ENCODE results near the gene ZFP91.
"Not testable (repeated sequence)": the region's sequence is repeated elsewhere in the genome, so short reads cannot be mapped to it uniquely, and the experiment has no call there.

Gene ZFP91, protein sequence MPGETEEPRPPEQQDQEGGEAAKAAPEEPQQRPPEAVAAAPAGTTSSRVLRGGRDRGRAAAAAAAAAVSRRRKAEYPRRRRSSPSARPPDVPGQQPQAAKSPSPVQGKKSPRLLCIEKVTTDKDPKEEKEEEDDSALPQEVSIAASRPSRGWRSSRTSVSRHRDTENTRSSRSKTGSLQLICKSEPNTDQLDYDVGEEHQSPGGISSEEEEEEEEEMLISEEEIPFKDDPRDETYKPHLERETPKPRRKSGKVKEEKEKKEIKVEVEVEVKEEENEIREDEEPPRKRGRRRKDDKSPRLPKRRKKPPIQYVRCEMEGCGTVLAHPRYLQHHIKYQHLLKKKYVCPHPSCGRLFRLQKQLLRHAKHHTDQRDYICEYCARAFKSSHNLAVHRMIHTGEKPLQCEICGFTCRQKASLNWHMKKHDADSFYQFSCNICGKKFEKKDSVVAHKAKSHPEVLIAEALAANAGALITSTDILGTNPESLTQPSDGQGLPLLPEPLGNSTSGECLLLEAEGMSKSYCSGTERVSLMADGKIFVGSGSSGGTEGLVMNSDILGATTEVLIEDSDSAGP

DNA sequence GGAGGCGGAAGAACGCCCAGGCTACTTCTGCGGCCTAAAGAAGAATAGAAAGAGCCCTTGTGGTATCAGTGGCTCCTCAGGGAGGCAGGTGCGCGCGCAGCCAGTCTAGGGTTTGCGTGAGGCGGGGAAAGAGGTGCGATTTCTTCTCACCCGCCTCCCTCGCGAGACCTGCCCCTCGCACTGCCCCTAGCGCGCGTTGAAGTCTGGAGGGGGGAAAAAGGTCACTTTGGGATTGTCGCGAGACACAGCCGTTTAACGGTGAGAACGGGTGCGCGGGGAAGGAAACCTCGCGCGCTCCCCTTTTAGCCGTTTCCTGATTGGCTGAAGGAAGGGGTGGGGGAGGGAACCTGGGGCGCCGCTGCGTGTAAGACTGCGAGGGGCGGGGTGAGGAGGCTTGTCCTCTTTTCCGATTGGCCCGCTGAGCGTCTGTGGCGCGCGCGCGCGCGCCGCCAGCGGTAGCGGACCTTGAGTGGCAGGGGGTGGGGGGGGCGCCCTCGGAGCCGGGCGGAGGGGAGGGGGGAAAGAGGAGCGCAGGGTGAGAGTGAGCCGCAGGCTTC lies at the start of gene ZFP91:
TSS of gene ZFP91 (plus strand) at position 429 of the 557 bp plus-strand sequence. CDS start 219 bp downstream, outside the sequence.
- DNase-seq (ENCODE audit: low read depth in 2 of 2) = peak; percentile 92 to 94

DNA sequence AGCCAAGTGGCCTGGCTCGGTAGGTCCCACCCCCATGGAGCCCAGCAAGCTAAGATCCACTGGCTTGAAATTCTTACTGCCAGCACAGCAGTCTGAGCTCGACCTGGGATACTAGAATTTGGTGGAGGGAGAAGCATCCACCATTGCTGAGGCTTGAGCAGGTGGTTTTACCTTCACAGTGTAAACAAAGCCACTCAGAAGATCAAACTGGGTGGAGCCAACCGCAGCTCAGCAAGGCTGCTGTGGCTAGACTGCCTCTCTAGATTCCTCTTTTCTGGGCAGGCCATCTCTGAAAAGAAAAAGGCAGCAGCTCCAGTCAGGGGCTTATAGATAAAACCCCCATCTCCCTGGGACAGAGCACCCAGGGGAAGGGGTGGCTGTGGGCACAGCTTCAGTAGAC lies 48.6 kb upstream of the ZFP91 start:
- no peak for DNase-seq (ENCODE audit: low read depth in 2 of 2)

DNA sequence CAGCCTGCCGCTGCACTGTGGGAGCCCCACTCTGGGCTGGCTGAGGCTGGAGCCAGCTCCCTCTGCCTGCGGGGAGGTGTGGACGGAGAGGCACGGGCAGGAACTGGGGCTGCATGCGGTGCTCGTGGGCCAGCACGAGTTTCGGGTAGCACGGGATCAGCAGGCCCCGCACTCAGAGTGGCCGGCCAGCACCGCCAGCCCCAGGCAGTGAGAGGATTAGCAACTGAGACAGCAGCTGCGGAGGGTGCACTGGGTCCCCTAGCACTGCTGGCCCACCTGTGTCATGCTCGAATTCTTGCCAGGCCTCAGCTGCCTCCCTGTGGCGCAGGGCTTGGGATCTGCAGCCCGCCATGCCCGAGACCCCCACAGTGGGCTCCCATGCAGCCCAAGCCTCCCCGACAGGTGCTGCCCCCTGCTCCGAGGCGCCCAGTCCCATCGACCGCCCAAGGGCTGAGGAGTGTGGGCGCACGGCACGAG lies 47.0 kb upstream of the ZFP91 start:
- DNase-seq (ENCODE audit: low read depth in 2 of 2) = no peak

DNA sequence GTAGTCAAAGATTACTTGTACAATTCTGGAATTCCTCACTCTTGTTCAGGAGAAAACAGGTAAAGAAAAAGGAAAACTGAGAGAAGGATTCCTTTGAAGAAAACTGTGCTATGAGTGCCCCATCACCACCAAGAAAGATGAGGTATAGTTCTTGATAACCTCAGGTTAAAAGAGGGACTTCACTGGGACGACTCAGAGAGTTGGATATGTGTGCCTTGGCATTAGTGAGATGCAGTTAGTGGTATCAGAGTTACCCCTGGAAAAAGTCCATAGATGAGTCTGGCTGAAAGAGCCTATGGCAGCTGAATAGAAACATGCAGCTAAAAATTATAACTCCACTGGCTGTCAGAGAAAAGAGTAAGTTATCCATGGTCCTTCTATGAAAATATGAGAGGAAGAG lies 32.0 kb upstream of the ZFP91 start:
- DNase-seq (ENCODE audit: low read depth in 2 of 2) = no peak

DNA sequence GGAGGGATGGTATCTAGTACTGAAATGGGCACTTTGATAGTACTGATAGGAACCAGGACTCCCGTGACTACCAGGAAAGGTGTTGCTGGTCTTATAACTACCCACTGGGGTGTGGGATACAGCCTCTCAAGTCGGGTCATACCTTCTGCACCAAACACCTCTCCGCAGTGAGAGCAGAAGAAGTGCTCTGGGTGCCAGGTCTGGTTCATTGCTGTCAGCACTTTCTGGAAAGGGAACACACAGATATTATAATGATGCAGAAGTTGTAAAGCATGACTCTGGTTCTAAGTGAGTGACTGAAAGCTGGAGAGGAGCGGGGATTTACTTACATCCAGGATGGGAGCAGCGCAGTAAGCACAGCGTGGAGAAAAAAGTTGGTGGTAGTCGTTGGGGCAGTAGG lies 29.2 kb upstream of the ZFP91 start:
- no peak for DNase-seq (ENCODE audit: low read depth in 2 of 2)

DNA sequence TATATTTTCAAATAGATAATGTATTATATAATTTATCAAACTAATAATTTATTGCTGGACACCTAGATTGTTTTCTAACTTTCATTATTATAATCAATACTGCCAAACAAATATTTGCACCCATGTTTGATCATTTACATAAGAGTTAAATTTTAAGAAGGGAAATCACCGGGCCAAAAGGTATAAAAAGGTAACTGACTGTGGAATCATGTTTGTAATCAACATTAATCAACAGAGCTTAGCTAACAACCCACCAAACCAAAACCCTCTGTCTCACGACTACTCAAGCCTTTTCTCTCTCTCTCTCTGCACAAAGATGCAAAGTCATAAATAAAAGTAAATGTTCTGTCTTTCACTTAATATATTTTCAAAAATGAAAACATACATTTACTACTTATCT lies 18.0 kb upstream of the ZFP91 start:
- DNase-seq (ENCODE audit: low read depth in 2 of 2) = no peak

DNA sequence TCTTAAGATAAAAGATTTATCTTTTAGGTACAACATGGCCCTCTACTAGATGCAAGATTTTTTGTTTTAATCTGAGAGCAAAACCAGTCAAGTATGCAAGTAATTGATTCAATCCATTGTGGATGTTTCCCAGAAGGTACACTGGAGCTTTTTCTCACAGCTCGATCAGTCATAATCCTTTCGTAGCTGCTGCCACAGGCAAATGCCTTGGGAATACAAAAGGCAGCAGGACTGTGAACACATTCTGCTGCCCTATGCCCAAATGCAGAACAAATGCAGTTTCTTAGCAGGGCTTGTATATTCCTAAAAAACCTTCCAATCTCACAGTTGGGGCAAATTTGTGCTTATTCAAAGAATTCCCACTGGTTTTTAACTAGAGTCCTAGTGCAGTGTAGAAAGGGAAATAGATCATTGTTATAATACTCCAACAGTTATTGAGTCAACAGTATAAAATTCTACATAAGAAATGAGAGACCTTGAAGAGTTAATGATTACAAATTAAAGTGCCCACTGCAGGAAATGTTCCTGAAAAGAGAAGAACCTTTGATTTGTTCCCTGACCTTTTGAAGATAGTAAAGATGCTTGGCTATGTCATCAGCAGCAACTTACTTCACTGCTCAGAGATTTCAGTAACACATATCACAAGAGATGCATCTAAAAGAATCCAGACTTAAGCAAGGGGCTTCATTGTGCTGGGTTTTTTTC lies 17.3 kb upstream of the ZFP91 start:
- no peak for DNase-seq (ENCODE audit: low read depth in 2 of 2)

DNA sequence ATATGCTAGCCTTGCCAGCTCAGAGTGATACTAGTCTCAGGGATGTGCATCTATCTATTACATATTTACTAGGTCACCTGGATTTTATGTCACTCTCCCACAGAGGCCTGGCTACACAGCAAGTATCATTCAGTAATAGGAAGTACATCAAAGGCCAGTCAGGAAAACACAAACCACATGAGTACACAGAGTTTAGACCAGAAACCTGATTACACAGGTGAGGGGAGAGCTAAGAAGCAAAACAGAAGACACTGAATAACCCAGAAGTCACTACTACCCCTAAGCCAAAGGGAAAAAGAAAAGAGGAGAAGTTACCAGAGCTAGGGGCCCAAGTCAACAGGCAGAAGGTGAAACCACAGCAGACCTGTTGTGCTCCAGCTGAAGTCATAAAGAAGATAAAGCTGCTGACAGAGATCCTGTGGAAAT lies 16.5 kb upstream of the ZFP91 start:
- DNase-seq (ENCODE audit: low read depth in 2 of 2) = no peak

DNA sequence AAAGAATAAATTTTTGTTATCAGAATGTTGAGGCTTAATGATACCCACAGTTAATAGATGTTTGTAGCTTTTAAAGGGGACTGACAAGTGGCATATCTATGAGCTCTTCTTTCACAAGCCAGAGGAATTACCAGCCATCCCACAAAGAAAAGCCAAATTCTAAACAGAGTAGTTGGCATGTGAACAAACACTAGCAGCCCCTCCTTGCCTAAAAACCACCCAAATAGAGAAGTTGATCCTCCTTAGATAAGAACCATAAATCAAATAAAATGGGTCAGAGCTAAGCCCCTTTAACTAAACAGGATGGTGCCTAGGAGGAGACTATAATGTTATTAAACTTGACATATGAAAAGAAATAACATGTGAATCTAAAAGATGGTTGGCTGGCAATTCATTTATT lies 14.6 kb upstream of the ZFP91 start:
- no peak for DNase-seq (ENCODE audit: low read depth in 2 of 2)

DNA sequence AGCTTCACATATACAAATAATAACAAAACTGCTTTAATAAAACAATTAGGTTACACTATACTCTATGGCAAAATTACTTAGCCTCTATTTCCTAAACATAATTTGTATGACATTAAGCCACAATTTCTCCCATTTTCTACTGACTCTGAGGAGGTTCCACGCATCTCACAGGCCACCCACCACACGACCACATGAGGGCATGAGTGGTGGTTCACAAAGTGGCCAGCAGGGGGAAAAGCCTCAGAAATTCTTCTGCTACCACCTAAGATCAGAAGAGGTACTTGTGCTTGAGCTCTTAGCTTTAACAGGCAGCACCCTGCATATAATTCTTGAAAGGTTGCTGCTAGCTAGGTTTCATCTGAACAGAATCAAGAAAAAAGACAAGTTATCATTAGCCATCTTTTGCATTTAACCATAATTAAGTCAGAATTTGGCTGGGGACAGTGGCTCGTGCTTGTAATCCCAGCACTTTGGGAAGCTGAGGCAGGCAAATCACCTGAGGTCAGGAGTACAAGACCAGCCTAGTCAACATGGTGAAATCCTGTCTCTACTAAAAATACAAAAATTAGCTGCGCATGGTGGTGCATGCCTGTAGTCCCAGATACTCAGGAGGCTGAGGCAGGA lies 10.9 kb upstream of the ZFP91 start:
- DNase-seq (ENCODE audit: low read depth in 2 of 2) = peak; percentile 53 to 62

DNA sequence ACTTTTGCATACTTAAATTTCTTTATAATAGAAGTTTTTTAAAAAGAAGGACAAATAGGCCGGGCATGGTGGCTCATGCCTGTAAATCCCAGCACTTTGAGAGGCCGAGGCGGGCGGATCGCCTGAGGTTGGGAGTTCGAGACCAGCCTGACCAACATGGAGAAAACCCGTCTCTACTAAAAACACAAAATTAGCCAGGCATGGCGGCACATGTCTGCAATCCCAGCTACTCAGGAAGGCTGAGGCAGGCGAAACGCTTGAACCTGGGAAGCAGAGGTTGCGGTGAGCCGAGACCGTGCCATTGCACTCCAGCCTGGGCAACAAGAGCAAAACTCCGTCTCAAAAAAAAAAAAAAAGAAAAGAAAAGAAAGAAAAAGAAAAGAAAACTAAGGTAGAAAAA lies 6.0 kb upstream of the ZFP91 start:
- not testable (repeated sequence) for DNase-seq (ENCODE audit: low read depth in 2 of 2)

DNA sequence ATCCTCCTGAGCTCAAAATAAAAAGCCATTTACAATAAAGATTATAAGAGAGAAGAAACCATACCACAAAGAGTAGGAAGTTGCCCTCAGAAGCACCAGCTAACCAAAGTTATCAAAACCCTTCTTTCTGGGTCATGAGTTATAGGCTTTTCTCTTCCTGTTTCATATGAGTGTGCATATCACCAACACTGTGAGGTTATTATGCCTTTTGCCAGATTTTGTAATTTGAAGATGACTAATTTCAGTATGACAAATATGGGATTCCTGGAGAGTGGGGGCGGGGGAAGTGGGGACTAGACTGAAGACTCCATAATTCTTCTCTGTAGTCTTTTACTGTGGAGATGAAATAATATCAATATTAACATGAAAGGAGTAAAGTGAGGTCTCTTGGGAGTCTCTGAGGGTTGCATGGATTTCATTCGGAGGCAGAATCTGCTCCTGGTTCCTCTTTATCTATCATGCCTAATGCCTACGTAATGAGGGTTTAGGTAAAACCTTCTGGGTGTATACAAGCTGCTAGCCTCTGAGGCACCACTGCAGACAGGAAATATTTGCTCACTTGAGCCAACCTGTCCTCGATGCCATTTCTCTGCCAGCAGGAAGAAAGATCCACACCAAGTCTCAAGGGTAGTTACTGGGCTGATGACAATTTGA lies 5.3 kb upstream of the ZFP91 start:
- DNase-seq (ENCODE audit: low read depth in 2 of 2) = peak; percentile 50 to 56

DNA sequence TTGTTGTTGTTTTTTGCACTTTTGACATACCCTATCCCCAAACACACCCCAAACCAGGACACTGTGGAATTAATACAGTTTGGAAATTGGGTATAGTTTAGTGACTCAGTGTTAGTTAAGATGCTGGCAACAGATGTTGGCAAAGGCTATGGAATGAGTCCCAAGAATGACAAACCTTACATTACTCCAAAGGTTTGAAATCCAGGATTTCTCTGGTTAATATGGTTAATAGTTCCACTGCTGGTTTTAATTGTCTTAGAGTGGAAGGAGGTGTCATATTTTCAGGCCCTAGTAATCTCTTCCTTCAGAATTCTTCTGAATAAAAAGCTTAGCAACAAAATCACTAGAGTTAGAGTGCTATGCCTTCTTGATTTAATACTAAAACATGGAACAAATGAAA lies 4.0 kb upstream of the ZFP91 start:
- DNase-seq (ENCODE audit: low read depth in 2 of 2) = no peak

DNA sequence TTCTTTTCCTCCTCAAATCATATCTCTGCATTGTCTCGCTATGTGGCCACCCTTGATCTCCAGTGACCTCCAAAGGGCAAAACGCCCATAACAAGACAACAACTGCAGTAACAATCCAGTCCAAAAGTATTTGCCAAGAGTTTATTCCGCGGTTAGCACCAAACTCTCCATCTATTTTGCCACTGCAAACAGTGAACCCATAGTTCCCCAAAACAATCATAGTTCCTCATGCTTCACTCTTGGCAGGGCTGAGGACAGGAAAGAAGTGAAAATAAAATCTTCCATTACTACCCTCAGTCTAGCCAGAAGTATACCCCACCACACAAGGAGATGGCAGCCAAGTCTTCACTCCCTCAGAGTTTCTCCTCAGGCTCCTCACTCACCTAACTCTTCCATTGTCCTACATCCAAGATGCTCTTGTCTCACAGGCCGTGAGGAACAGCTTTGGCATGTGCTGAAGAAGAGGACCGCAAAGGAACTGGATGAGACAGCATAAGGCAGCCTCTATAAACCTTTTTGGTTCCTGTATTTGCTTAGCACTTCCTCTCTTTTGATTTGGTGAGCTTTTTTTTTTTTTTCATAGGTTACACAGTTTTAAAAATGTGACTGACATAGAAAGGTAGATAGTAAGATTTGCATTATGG lies 3.4 kb upstream of the ZFP91 start, which contains the start of gene LPXN:
TSS of gene LPXN (minus strand) at position 480 of the 644 bp plus-strand sequence. CDS start at position 396, 84 bp downstream.
- DNase-seq (ENCODE audit: low read depth in 2 of 2) = no peak

DNA sequence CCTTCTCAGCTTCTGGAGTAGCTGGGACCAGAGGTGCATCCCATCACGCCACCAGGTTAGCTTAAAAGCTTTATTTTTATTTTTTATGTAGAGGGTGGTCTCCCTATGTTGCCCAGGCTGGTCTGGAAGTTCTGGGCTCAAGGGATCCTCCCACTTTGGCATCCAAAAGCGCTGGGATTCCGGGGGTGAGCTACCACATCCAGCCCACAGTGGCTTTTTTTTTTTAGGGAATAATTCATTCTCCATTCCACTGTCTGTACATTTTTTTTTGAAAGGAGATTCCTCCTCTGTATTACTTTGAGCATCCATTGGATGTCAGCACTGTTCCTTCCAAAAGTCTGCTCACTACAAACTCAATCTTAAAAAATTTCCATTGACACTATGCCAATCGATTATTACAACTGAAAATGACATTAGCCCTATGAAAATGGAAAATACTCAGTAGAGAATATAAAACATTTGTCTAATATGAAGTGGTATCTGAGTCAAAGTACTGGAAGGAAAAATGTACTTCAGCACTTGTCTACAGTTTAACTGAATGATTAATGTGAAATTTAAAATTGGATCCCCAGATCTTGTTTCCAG lies 1.9 kb upstream of the ZFP91 start:
- no peak for DNase-seq (ENCODE audit: low read depth in 2 of 2)

DNA sequence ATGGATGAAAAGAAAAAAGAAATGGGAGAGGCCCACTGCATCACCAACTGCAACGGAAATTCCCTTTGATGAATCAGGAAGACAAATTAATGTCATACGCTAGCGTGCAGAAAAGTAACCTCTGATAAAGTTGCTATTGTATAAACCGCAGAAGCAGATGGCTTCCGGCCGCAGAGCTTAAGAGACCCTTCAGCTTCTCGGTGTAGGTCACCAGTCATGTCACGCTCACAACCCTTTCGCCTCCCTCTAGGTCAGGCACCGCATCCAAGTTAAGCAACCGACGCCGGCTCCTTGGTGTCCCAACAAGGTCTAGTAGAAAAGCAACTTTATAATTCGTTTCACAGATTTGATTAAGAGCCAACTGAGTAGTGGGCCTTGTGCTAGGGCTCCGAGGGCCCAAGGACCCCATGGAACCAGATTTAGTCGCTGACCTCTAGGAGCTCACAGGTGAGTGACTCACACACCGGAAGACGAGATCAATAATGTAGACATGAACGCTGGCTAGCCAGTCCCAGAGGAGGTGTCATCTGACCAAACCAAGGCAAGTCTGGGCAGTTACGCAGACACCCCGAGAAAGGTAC lies 1.2 kb upstream of the ZFP91 start:
- peak; percentile 57 to 66 for DNase-seq (ENCODE audit: low read depth in 2 of 2)

DNA sequence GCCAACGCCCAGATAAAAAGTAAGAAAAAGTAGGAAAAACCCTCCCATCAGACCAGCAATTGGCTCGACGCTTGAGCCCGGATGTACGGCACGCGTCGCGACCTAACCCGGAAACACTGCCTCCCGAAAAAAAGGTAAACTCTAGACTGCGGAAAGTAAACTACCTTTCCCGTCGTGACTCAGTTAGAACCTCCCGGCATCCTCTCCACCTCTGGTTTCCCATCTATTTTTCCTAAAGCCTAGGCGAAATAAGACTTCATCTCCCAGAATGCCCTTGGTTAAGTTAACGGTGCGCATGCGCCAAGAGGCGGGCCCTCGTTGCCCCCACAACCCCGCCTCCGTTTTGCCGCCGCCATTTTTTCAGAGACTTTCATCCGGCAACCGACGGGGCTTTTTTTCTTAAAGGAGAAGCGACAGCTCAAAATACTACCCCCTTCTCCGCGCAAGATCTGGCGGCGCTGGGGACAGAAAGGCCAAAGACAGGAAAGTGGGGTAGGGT lies 678 bp upstream of the ZFP91 start:
- peak; percentile 82 to 84 for DNase-seq (ENCODE audit: low read depth in 2 of 2)

DNA sequence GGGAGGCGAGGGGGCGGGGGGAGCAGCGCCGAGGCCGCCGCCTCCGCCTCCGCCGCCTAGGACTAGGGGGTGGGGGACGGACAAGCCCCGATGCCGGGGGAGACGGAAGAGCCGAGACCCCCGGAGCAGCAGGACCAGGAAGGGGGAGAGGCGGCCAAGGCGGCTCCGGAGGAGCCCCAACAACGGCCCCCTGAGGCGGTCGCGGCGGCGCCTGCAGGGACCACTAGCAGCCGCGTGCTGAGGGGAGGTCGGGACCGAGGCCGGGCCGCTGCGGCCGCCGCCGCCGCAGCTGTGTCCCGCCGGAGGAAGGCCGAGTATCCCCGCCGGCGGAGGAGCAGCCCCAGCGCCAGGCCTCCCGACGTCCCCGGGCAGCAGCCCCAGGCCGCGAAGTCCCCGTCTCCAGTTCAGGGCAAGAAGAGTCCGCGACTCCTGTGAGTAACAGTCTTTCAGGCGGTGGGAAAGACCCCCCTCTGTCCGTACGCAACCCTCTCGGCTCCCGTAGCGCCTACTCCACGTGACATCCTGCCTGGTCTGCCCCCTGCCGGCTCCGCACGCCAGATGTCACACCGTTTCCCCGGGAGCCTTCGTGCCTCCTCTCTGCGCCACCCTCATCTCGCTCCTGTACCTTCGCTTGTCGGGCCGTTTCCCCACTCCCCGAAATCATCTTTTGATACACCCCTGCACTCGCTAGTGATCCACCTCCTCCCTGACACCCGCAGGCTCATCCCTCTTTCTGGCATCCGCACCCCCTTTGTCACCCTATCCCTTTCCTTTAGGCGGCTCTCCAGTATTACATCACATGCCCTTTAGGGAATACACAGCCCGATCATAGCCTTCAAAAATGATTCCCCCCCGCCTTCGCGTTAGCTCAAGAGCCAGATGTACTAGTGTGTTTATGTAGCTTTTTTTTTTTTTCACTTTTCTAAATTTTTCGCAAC lies 598 bp downstream of the ZFP91 start:
- DNase-seq (ENCODE audit: low read depth in 2 of 2) = peak; percentile 83 to 86

DNA sequence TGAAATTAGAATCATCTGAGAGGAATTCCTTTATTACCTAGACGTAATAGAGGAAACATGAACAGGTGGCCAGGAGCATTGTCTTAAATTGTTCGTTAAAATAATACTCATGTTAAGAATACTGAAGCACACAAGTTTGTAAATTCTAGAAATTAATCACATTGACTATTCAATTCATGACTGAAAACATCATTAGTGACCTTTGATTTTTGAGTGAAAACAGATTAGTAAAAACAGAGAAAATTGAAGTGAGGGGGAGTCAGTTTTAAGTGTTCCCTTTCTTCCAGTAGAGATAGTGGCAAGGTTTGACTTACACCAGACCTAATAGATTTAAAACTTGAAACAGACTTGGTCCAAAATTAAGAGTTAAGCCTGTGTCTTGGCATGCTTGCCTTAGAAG lies 1.4 kb downstream of the ZFP91 start:
- no peak for DNase-seq (ENCODE audit: low read depth in 2 of 2)
